Measurements from ENCODE around the gene RESF1.

GRCh38 chr12:31961137-31961536 lies 1.9 kb downstream of the RESF1 start:
- TF ChIP-seq STAT3 (IDR thresholded peaks at IDR 0.05; ENCODE audit: low read depth, low read length) = no peak
- TF ChIP-seq LARP7 (IDR thresholded peaks at IDR 0.05) = no peak
- no peak for TF ChIP-seq SREBF1 (IDR thresholded peaks at IDR 0.05; ENCODE audit: low read length)
- TF ChIP-seq HDAC2 (IDR thresholded peaks at IDR 0.05) = no peak
- no peak for TF ChIP-seq RAD21 (IDR thresholded peaks at IDR 0.05; ENCODE audit: insufficient read depth, low read depth, low read length)
- no peak for TF ChIP-seq CREB1 (IDR thresholded peaks at IDR 0.05; ENCODE audit: low read depth)
- no peak for TF ChIP-seq MXI1 (IDR thresholded peaks at IDR 0.05; ENCODE audit: low read depth, low read length)
- TF ChIP-seq BHLHE40 (IDR thresholded peaks at IDR 0.05; ENCODE audit: borderline replicate concordance in 1 of 2, low read depth in 2 of 2, low read length in 1 of 2) = peak in 1 of 2 experiments; percentile 32; a peak in 1 of 4 replicates
- no peak for TF ChIP-seq CTCF (IDR thresholded peaks at IDR 0.05 in 2 of 3, conservative IDR thresholded peaks at IDR 0.05 in 1 of 3; ENCODE audit: control insufficient read depth in 2 of 3, extremely low read depth in 1 of 3, insufficient read depth in 1 of 3, low read depth in 3 of 3, low read length in 3 of 3)
- TF ChIP-seq CHD1 (IDR thresholded peaks at IDR 0.05; ENCODE audit: low read depth, low read length) = no peak
- no peak for TF ChIP-seq ZSCAN29 (IDR thresholded peaks at IDR 0.05)
- TF ChIP-seq TCF7 (IDR thresholded peaks at IDR 0.05; ENCODE audit: borderline replicate concordance) = no peak
- TF ChIP-seq POLR2A (IDR thresholded peaks at IDR 0.05; ENCODE audit: low read depth, low read length) = no peak
- TF ChIP-seq USF2 (IDR thresholded peaks at IDR 0.05; ENCODE audit: borderline replicate concordance, low read depth, low read length) = no peak

All from GM12878 (cell line).